Thoracic aorta (tissue), 2 donors: ENCODE results near the gene PPP1R9A. TPM values are rescaled to one million over a fixed set of nuclear protein-coding genes. Genes with fewer than 3 reads are reported as not detected.

Source experiments
- ATAC-seq: fragments of 150-250 bp; one replicate; pipeline ENCODE4 v1.8.0; 2017; ENCODE audit warnings: low read depth; ENCODE audit not compliant: insufficient number of reproducible peaks, low FRiP score
- DNase-seq: peaks from one replicate; pipeline ENCODE4 v3.0.0-alpha.2; 2020; ENCODE audit warnings: low spot score
- H3K27ac ChIP-seq, 2 donors: fragments of 200-600 bp; sonication (generic); 1 replicate in 1 of 2; 2 replicates in 1 of 2; pipeline ENCODE4 v1.5.1; 2016; ENCODE audit warnings: mild to moderate bottlenecking in 2 of 2, moderate library complexity in 2 of 2
- H3K27me3 ChIP-seq: fragments of 200-600 bp; sonication (generic); replicated peaks from 2 replicates; pipeline ENCODE4 v1.6.0; 2016; ENCODE audit warnings: mild to moderate bottlenecking; ENCODE audit not compliant: insufficient read depth
- H3K36me3 ChIP-seq: fragments of 200-600 bp; sonication (generic); one replicate; pipeline ENCODE4 v1.5.1; 2016
- H3K4me1 ChIP-seq, 2 donors: fragments of 200-600 bp; sonication (generic); 1 replicate in 1 of 2; 2 replicates in 1 of 2; pipeline versions ENCODE4 v1.5.1 to v1.6.0; 2016; ENCODE audit warnings: low read depth in 2 of 2, mild to moderate bottlenecking in 1 of 2; ENCODE audit not compliant: control insufficient read depth in 1 of 2
- H3K4me3 ChIP-seq: fragments of 200-600 bp; sonication (generic); 2 replicates; pipeline ENCODE4 v1.5.1; 2016; ENCODE audit warnings: mild to moderate bottlenecking
- H3K9me3 ChIP-seq: fragments of 200-600 bp; sonication (generic); 2 replicates; pipeline ENCODE4 v1.5.1; 2016
- total RNA-seq, 2 donors: library from RNA; depleted of rRNA; stranded (reverse); fragments of >200 nt; gene quantifications; one replicate each; pipeline versions ENCODE4 v1.1.0 to v1.2.3, GENCODE V29; 2016
- TF ChIP-seq, protein P1 (sequence below): fragments of 200-600 bp; sonication (generic); IDR thresholded peaks from one replicate; pipeline ENCODE4 v1.5.1; 2019; ENCODE audit warnings: antibody characterized with exemption

PPP1R9A gene
- total RNA-seq, 2 donors from 2014 or later: 5.7 to 11.8 TPM

DNA sequence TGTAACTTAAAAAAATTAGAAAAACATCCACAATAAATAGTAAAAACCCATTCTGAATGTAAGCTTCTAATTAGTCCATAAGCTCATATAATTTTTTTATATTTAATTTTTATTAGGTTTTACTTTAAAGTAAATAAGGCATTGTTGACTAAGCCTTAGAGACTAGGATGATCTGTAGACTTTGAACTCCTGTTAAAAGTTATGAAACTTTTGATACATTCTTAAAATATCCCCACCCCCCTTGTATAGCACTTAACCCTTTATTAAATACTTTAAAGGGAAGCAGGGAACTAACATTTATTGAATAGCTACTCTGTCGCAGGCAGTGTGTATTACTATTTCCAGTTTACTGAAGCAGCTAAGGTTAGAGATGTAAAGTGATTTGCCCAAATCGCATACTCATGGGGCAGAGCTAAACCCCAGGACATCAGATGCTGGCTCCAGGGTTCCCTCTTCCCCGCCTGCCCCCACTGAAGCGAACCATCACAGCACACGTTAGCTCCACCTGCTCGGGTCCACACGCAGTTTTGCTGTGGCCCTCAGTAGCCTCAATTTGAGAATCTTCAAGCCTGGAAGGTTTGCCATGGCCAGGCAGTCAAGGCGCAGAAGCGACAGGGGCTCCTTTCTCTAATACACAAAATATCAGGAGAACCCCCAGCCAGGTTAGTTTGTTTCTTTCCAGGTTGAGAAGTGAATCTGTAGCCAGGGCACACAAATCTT is 416.2 kb downstream of the PPP1R9A start:
- no peak for DNase-seq
- Histone ChIP-seq H3K27me3 (no peaks in the 10 kb centered on the region), H3K4me1 (no peaks in the 10 kb centered on the region), H3K27ac (no peak overlapping the region), H3K36me3 (no peaks in the 10 kb centered on the region), H3K4me3 (no peak overlapping the region), H3K9me3 (no peaks in the 10 kb centered on the region)
- TF ChIP-seq, protein P1, sequence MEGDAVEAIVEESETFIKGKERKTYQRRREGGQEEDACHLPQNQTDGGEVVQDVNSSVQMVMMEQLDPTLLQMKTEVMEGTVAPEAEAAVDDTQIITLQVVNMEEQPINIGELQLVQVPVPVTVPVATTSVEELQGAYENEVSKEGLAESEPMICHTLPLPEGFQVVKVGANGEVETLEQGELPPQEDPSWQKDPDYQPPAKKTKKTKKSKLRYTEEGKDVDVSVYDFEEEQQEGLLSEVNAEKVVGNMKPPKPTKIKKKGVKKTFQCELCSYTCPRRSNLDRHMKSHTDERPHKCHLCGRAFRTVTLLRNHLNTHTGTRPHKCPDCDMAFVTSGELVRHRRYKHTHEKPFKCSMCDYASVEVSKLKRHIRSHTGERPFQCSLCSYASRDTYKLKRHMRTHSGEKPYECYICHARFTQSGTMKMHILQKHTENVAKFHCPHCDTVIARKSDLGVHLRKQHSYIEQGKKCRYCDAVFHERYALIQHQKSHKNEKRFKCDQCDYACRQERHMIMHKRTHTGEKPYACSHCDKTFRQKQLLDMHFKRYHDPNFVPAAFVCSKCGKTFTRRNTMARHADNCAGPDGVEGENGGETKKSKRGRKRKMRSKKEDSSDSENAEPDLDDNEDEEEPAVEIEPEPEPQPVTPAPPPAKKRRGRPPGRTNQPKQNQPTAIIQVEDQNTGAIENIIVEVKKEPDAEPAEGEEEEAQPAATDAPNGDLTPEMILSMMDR: no peak
- no peak for ATAC-seq

DNA sequence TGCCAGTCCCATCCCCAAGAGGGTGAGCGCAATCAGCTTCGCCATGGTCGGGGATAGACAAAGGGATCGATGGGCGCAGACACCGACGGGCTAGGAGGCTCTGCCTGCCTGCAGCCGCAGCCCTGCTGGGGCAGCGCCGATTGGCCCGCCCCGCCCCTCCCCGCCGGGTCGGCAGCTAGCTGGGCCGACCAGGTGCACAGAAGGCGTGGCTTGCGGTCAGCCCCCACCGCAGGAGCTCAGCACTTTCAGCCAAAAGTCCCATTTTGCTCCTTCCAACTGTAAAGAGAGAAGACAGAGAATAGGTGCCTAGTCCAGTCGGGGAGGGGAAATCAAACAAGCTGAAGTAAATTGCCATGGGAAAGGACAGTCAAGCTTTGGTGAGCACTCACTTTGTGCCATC is 417.0 kb downstream of the PPP1R9A start, which contains the start of gene PON1:
Gene PON1, minus strand, starts transcription at position 102 of the 400 bp plus-strand sequence. Its CDS starts 57 bp downstream, at position 45.
- Histone ChIP-seq H3K9me3 (no peaks in the 10 kb centered on the region), H3K27ac (no peak within 1 kb of the TSS), H3K27me3 (no peaks in the 10 kb centered on the region), H3K4me3 (no peak within 1 kb of the TSS), H3K4me1 (no peaks in the 10 kb centered on the region), H3K36me3 (no peaks in the 10 kb centered on the region)
- DNase-seq (no peak), ATAC-seq (no peak)
- TF ChIP-seq, protein P1: no peak

DNA sequence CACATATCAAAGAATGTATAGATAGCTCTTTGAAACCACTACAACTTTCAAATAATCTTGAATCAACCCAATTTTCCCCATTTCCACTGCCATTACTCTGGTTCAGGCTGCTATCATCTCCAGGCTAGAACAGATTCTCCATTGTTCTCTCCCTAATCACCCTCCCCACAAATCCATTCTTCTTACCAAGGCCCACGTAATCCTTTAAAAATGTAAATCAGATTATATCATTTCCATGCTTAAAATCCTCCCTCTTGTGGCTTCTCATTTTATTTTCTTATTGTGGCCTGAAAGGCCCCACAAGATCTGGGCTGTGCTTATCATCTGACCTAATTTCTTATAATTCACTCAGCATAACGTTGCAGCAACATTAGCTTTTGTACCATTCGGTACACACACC is 420.0 kb downstream of the PPP1R9A start:
- DNase-seq (no peak), ATAC-seq (no peak)
- H3K4me3 ChIP-seq: no peak overlapping the region

GRCh38 chr7:95330204-95330960 is 423.0 kb downstream of the PPP1R9A start:
- TF ChIP-seq, protein P1: no peak
- H3K27me3 ChIP-seq: no peaks in the 10 kb centered on the region
- H3K4me3 ChIP-seq: peak overlapping the region; percentile 60
- H3K4me1 ChIP-seq: peaks cover 0 to 6% of the 10 kb centered on the region in 2 donors
- no peak for ATAC-seq
- H3K9me3 ChIP-seq: no peaks in the 10 kb centered on the region
- H3K36me3 ChIP-seq: no peaks in the 10 kb centered on the region
- no peak for DNase-seq
- no peak overlapping the region for H3K27ac ChIP-seq

More for the DNA sequence above, 420.0 kb downstream of the PPP1R9A start:
- Histone ChIP-seq H3K27ac (no peak overlapping the region), H3K36me3 (no peaks in the 10 kb centered on the region), H3K9me3 (no peaks in the 10 kb centered on the region), H3K27me3 (no peaks in the 10 kb centered on the region), H3K4me1 (peaks cover 0 to 6% of the 10 kb centered on the region in 2 donors)
- TF ChIP-seq, protein P1: no peak

DNA sequence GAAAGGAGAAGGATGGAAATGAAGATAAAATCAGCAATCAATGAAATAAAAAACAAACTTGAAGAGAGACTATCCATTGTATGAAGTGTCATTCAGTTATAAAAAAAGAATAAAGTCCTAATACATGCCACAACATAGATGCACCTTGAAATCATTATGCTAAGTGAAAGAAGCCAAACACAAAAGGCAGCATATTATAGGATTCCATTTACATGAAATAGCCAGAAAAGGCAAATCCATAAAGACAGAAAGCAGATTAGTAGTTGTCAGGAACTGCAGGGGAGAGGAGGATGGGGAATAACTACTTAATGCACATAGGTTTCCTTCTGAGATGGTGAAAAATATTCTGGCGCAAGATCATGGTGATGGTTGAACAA is 423.6 kb downstream of the PPP1R9A start:
- Histone ChIP-seq H3K27me3 (no peaks in the 10 kb centered on the region), H3K4me1 (peaks cover 0 to 6% of the 10 kb centered on the region in 2 donors), H3K4me3 (peak overlapping the region; percentile 60), H3K9me3 (no peaks in the 10 kb centered on the region), H3K27ac (no peak overlapping the region), H3K36me3 (no peaks in the 10 kb centered on the region)
- TF ChIP-seq, protein P1: no peak
- DNase-seq (no peak), ATAC-seq (no peak)
